K562 treated with DMSO at 1 percent for 48 hours (cell line): ENCODE data around the gene ASMT. TPM values are rescaled to one million over a fixed set of nuclear protein-coding genes. Genes with fewer than 3 reads are reported as not detected.

ENCODE experiments used
- total RNA-seq: library from RNA; unstranded; fragments of 300-600 nt; gene quantifications from 2 replicates; pipeline ENCODE4 v1.2.3, GENCODE V29; 2022; ENCODE audit warnings: low replicate concordance; ENCODE audit errors: extremely low read depth

ASMT gene, protein sequence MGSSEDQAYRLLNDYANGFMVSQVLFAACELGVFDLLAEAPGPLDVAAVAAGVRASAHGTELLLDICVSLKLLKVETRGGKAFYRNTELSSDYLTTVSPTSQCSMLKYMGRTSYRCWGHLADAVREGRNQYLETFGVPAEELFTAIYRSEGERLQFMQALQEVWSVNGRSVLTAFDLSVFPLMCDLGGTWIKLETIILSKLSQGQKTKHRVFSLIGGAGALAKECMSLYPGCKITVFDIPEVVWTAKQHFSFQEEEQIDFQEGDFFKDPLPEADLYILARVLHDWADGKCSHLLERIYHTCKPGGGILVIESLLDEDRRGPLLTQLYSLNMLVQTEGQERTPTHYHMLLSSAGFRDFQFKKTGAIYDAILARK
- total RNA-seq: not detected in 2 replicates

DNA sequence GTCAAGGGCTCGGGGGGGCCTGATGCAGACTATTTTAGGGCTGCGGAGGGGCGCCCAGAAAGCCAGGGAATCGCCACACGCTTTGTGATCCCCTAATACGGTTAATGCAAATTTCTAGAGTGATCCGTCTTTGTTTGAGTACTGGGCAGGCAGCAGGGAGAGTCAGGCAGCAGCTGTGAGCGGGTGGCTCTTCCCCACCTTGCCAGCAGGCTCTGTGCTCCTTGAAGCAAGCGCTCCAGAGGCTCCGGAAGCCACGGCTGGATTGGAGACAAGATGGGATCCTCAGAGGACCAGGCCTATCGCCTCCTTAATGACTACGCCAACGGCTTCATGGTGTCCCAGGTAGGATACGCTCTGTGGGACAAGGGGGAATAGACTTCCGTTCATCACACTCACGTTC is at the start of gene ASMT:
Gene ASMT (plus strand): TSS at position 133 of the 400 bp plus-strand sequence. CDS start 141 bp downstream, at position 274.

DNA sequence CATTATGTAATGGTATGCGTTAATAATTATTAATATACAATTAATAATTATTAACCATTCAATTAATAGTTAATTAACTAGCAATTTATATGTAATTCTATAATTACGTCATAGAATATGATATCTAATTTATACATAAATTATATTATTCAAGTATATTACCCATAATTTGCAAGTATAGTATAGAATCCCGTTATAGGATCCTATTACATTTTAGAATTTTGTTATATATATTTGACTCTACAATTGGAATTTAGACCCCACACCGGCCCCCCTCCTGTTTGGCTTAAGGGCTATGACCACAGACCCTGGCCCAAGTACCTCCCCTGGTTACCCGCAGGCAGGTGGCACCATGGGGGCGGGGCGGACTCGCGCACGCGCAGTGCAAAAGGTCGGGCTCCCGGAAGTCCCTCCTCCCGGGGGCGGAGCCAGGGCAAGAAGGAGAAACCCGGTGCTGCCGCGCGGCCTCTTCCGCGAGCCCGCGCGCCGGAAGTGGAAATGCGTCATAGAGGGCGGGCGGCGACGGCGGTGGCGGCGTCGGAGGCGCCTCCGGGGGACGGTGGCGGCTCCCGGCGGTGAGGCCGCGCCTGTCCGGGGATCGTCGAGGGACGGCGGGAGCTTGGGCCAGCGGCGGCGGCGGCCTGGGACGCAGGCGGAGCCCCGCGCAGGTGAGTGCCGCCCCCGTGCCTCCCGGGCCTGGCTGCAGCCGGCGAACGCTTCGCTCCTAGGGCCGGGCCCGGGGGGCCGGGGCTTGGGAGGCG is 23.6 kb upstream of the ASMT start, which contains the start of gene AKAP17A:
Gene AKAP17A (plus strand): TSS at position 503 of the 761 bp plus-strand sequence. CDS start 1,859 bp downstream, outside the sequence.

Other genes with a start within 250 kb of the ASMT start
- gene SLC25A6, start 222.9 kb upstream of the ASMT start, total RNA-seq: 193 TPM in 1 of 2 replicates, not detected in the other
- gene ASMTL, start 162.2 kb upstream of the ASMT start, total RNA-seq: not detected in 2 replicates
- not detected in 2 replicates for gene P2RY8, start 77.9 kb upstream of the ASMT start, total RNA-seq
- not detected in 2 replicates for gene AKAP17A, start 23.5 kb upstream of the ASMT start, total RNA-seq